Suprapubic skin (tissue), 4 donors: ENCODE measurements around the gene WDFY2. TPM values are rescaled to one million over a fixed set of nuclear protein-coding genes. Genes with fewer than 3 reads are reported as not detected.
"Not testable (repeated sequence)": the region's sequence is repeated elsewhere in the genome, so short reads cannot be mapped to it uniquely, and the experiment has no call there.

ENCODE experiments used
- DNase-seq, 2 donors: peaks; one replicate each; pipeline ENCODE4 v3.0.0-alpha.2; 2019; ENCODE audit warnings: low spot score in 2 of 2
- H3K27ac ChIP-seq: fragments of 200-600 bp; sonication (generic); one replicate; pipeline ENCODE4 v1.5.1; 2019
- H3K27me3 ChIP-seq: fragments of 200-600 bp; sonication (generic); one replicate; pipeline ENCODE4 v1.5.1; 2019
- H3K36me3 ChIP-seq: fragments of 200-600 bp; sonication (generic); one replicate; pipeline ENCODE4 v1.5.1; 2019
- H3K4me1 ChIP-seq: fragments of 200-600 bp; sonication (generic); one replicate; pipeline ENCODE4 v1.5.1; 2019
- H3K4me3 ChIP-seq: fragments of 200-600 bp; sonication (generic); one replicate; pipeline ENCODE4 v1.5.1; 2019; ENCODE audit warnings: mild to moderate bottlenecking
- H3K9me3 ChIP-seq: fragments of 200-600 bp; sonication (generic); one replicate; pipeline ENCODE4 v1.5.1; 2019
- EP300 ChIP-seq: sonication (generic); formaldehyde crosslinking; IDR thresholded peaks from one replicate; pipeline ENCODE4 v1.6.1; 2017; ENCODE audit warnings: antibody characterized with exemption
- POLR2A ChIP-seq, 2 donors: fragments of 450-650 bp; IDR thresholded peaks; one replicate each; pipeline ENCODE4 v1.6.1; 2017; ENCODE audit warnings: antibody characterized with exemption in 2 of 2, mild to moderate bottlenecking in 2 of 2, moderate library complexity in 2 of 2
- POLR2AphosphoS5 ChIP-seq, 3 donors: sonication (generic); formaldehyde crosslinking; IDR thresholded peaks; one replicate each; pipeline ENCODE4 v1.6.1; 2017; ENCODE audit warnings: antibody characterized with exemption in 3 of 3
- WGBS: methylation state at CpG from one replicate; pipeline ENCODE4 v1.1.5; 2018; 5-methylcytosine and 5-hydroxymethylcytosine counted together
- total RNA-seq, 4 donors: library from RNA; depleted of rRNA; stranded (reverse); fragments of >200 nt; gene quantifications; one replicate each; pipeline ENCODE4 v1.1.0, GENCODE V29; 2016
- TF ChIP-seq, protein P1 (sequence below), 2 donors: fragments of 200-600 bp in 1 of 2; fragments of 450-650 bp in 1 of 2; sonication (generic) in 1 of 2; IDR thresholded peaks; one replicate each; pipeline ENCODE4 v1.5.1; 2016 to 2019; ENCODE audit warnings: antibody characterized with exemption in 2 of 2, mild to moderate bottlenecking in 1 of 2, moderate library complexity in 1 of 2

Gene WDFY2
- total RNA-seq, 4 donors from 2014 or later = 35.3 to 99.2 (median 40.4) TPM

DNA sequence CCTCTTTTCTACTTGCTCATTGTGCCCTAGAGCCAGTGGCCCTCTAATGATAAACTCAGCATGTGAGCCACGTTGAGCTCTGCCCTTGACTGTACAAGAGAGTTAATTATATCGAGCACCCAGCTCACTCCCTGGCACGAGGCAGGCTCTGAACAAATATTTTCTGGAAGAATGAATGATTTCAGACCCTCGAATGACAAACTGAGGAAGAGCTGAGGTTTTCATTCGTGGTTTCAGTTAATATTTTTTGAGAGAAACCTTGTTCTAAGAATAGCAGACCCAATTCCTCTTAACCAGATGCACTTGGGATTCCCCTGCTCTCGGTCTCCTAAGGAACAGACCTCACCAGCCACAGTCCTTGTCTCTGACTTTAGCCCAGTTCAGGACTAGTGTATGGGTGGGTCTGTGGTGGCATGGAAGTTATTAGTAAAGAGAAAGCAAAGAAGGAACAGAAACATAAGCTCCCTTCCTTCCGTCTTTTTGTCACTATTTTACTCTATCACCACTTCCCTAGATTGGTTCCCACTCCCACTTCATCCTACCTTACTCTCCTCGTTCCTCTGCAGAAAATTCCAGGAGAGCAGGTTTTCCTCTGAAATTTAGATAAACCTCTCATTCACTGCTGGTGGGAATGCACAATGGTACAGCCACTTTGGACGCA is 22.1 kb upstream of the WDFY2 start:
- TF ChIP-seq, protein P1, sequence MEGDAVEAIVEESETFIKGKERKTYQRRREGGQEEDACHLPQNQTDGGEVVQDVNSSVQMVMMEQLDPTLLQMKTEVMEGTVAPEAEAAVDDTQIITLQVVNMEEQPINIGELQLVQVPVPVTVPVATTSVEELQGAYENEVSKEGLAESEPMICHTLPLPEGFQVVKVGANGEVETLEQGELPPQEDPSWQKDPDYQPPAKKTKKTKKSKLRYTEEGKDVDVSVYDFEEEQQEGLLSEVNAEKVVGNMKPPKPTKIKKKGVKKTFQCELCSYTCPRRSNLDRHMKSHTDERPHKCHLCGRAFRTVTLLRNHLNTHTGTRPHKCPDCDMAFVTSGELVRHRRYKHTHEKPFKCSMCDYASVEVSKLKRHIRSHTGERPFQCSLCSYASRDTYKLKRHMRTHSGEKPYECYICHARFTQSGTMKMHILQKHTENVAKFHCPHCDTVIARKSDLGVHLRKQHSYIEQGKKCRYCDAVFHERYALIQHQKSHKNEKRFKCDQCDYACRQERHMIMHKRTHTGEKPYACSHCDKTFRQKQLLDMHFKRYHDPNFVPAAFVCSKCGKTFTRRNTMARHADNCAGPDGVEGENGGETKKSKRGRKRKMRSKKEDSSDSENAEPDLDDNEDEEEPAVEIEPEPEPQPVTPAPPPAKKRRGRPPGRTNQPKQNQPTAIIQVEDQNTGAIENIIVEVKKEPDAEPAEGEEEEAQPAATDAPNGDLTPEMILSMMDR (IDR thresholded peaks at IDR 0.05) = no peak
- TF ChIP-seq POLR2AphosphoS5 (IDR thresholded peaks at IDR 0.05) (no peak), EP300 (no peak), POLR2A (IDR thresholded peaks at IDR 0.05) (no peak)
- no peak overlapping the region for H3K4me3 ChIP-seq
- no peak for DNase-seq
- H3K27me3 ChIP-seq = no peaks in the 10 kb centered on the region
- no peaks in the 10 kb centered on the region for H3K9me3 ChIP-seq
- no peaks in the 10 kb centered on the region for H3K36me3 ChIP-seq
- no peak overlapping the region for H3K27ac ChIP-seq
- peaks cover 21% of the 10 kb centered on the region for H3K4me1 ChIP-seq
- 73% methylated on average over 9 of the region's 9 CpGs for WGBS

DNA sequence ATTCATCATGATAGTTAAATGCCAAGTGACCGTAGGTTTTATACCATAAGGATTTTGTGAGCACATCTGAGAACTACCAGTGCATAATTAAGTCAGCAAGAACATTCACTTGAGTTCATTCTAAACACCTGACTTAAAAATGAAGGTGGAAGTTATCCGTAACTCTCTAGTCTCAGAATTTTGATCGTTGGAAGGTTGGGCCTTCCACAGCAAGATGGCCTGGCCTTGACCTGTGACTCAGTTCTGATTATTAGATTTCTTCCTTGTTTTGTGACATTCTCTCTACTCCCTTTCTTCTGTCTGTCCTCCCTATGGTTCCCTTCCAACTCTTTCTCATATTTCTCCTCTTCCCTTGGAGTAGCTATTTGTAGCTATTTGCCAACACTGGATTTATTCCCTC is 20.0 kb upstream of the WDFY2 start:
- no peak for TF ChIP-seq EP300
- TF ChIP-seq POLR2A (IDR thresholded peaks at IDR 0.05) = no peak
- TF ChIP-seq, protein P1 (IDR thresholded peaks at IDR 0.05) = no peak
- no peak for TF ChIP-seq POLR2AphosphoS5 (IDR thresholded peaks at IDR 0.05)
- WGBS = 76% methylated on average over 3 of the region's 3 CpGs
- H3K9me3 ChIP-seq = no peaks in the 10 kb centered on the region
- peaks cover 1% of the 10 kb centered on the region for H3K4me1 ChIP-seq
- no peak overlapping the region for H3K27ac ChIP-seq
- H3K27me3 ChIP-seq = no peaks in the 10 kb centered on the region
- no peaks in the 10 kb centered on the region for H3K36me3 ChIP-seq
- no peak for DNase-seq
- no peak overlapping the region for H3K4me3 ChIP-seq

DNA sequence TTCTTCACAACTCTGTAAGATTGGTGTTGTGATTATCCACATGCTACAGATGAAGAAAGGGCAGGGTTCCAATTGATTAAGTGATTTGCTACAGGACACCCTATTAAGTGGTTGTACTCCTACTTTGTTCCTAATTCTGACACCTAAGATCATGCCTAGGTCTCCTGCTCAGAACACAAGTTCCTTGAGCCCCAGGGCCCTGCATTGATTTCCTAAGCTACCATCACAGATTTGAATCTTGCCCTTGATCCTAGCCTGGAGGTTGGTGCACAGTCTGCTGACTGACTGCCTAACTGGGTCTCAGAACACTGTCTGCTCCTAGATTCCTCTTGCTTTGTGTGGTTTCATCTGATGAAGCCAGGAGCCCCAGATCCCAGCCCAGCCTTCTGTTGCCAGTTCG is 19.6 kb upstream of the WDFY2 start:
- Histone ChIP-seq H3K27me3 (no peaks in the 10 kb centered on the region), H3K4me3 (no peak overlapping the region), H3K36me3 (no peaks in the 10 kb centered on the region), H3K4me1 (no peaks in the 10 kb centered on the region), H3K27ac (no peak overlapping the region), H3K9me3 (no peaks in the 10 kb centered on the region)
- no peak for DNase-seq
- 90% methylated on average over 1 of the region's 1 CpG for WGBS
- TF ChIP-seq POLR2AphosphoS5 (IDR thresholded peaks at IDR 0.05) (no peak), EP300 (no peak), POLR2A (IDR thresholded peaks at IDR 0.05) (no peak)
- TF ChIP-seq, protein P1 (IDR thresholded peaks at IDR 0.05) = no peak

DNA sequence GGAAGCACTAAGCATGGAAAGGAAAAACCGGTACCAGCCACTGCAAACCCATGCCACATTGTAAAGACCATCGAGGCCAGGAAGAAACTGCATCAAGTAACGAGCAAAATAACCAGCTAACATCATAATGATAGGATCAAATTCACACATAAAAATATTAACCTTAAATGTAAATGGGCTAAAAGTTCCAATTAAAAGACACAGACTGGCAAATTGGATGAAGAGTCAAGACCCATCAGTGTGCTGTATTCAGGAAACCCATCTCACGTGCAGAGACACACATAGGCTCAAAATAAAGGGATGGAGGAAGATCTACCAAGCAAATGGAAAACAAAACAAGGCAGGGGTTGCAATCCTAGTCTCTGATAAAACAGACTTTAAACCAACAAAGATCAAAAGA is 15.3 kb upstream of the WDFY2 start:
- H3K27ac ChIP-seq, H3K36me3 ChIP-seq, H3K4me3 ChIP-seq, H3K4me1 ChIP-seq, H3K9me3 ChIP-seq, H3K27me3 ChIP-seq, DNase-seq: not testable (repeated sequence)
- 90% methylated on average over 4 of the region's 4 CpGs for WGBS

DNA sequence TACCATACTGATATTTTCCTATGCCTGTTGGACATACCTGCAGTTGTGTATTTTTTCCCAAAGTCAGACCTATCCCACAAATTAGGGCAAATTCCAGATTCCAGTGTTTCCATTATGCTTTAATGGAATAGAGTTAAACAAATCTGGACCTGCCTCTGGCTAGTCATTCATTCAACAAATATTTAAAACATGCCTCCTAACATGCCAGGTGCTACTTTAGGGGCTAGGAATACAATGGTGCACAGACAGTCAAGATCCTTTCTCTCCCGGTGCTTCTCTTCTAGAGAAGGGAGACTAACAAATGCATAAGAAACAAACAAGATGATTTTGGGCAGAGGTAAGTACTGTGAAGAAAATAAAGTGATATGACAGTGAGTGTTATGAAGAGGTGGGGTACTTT is 7.5 kb upstream of the WDFY2 start:
- TF ChIP-seq, protein P1 (IDR thresholded peaks at IDR 0.05) = no peak
- H3K4me3 ChIP-seq = no peak overlapping the region
- H3K9me3 ChIP-seq = no peaks in the 10 kb centered on the region
- H3K27ac ChIP-seq = peak overlapping the region; percentile 35
- no peaks in the 10 kb centered on the region for H3K36me3 ChIP-seq
- peaks cover 23% of the 10 kb centered on the region for H3K4me1 ChIP-seq
- DNase-seq = no peak
- H3K27me3 ChIP-seq = no peaks in the 10 kb centered on the region
- WGBS = 41% methylated on average over 1 of the region's 1 CpG

DNA sequence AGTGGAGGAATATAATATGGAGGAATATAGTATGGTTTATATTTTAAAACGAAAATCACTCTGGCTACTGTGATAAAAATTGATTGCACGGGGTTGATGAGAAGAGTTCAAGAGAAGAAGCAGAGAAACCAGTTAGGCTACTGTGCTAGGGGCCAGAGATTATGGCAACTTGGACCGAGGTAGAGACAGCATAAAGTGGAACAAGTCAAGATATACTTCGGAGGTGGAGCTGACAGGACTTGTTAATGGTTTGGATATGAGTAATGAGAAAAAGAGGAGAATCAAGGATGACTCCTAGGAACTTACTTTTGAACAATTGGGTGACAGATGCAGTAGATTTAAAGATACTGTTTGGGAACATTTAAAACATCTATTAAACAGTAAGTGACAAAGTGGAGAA is 6.6 kb upstream of the WDFY2 start:
- DNase-seq = no peak
- WGBS = 59% methylated on average over 4 of the region's 4 CpGs
- Histone ChIP-seq H3K4me3 (no peak overlapping the region), H3K36me3 (no peaks in the 10 kb centered on the region), H3K9me3 (no peaks in the 10 kb centered on the region), H3K4me1 (peaks cover 23% of the 10 kb centered on the region), H3K27me3 (no peaks in the 10 kb centered on the region), H3K27ac (peak overlapping the region; percentile 35)
- no peak for TF ChIP-seq POLR2AphosphoS5 (IDR thresholded peaks at IDR 0.05)
- TF ChIP-seq, protein P1 (IDR thresholded peaks at IDR 0.05) = no peak
- TF ChIP-seq EP300 = no peak
- TF ChIP-seq POLR2A (IDR thresholded peaks at IDR 0.05) = no peak
